Vagina (tissue), 2 donors: ENCODE results near the gene ATP2B2.

ENCODE experiments used
- CTCF ChIP-seq, 3 experiments: fragments of 450-650 bp in 2 of 3; fragments of 200-600 bp in 1 of 3; sonication (generic) in 1 of 3; IDR thresholded peaks; one replicate each; pipeline ENCODE4 v1.5.1; 2017 to 2019; ENCODE audit warnings: antibody characterized with exemption in 3 of 3, mild to moderate bottlenecking in 2 of 3, moderate library complexity in 2 of 3
- POLR2A ChIP-seq, 2 donors: fragments of 450-650 bp; IDR thresholded peaks; one replicate each; pipeline ENCODE4 v1.6.1; 2017; ENCODE audit warnings: antibody characterized with exemption in 2 of 2, mild to moderate bottlenecking in 2 of 2, moderate library complexity in 2 of 2
- POLR2AphosphoS5 ChIP-seq, 2 donors: sonication (generic); formaldehyde crosslinking; IDR thresholded peaks; one replicate each; pipeline ENCODE4 v1.9.0; 2017; ENCODE audit warnings: antibody characterized with exemption in 2 of 2, mild to moderate bottlenecking in 2 of 2, low read depth in 1 of 2; ENCODE audit not compliant: insufficient read depth in 1 of 2

- no peak for TF ChIP-seq CTCF (IDR thresholded peaks at IDR 0.05)
- TF ChIP-seq POLR2A (IDR thresholded peaks at IDR 0.05) = no peak
- no peak for TF ChIP-seq POLR2AphosphoS5 (IDR thresholded peaks at IDR 0.05; ENCODE audit: insufficient read depth in 1 of 2, low read depth in 1 of 2)
Observed at GRCh38 chr3:10410383-10411002, 94.9 kb downstream of the ATP2B2 start.
